HFFc6 (cell line): ENCODE measurements around the gene HOXA9. TPM values are rescaled to one million over a fixed set of nuclear protein-coding genes. Genes with fewer than 3 reads are reported as not detected.

Experiments
- DNase-seq: peaks from one replicate; pipeline ENCODE4 v3.0.0-alpha.2; 2018
- H3K27ac Mint-ChIP-seq: 2 replicates; pipeline ENCODE4 v1.8.0; 2020; ENCODE audit warnings: mild to moderate bottlenecking, mixed read lengths
- H3K27me3 Mint-ChIP-seq: 2 replicates; pipeline ENCODE4 v1.8.0; 2021; ENCODE audit warnings: mild to moderate bottlenecking, moderate library complexity, mixed read lengths; ENCODE audit not compliant: insufficient read depth
- H3K36me3 Mint-ChIP-seq: 2 replicates; pipeline ENCODE4 v1.8.0; 2021; ENCODE audit warnings: low read depth, mixed read lengths
- H3K4me1 Mint-ChIP-seq: 2 replicates; pipeline ENCODE4 v1.8.0; 2020; ENCODE audit warnings: low read depth, mixed read lengths
- H3K4me3 Mint-ChIP-seq: 2 replicates; pipeline ENCODE4 v1.8.0; 2020; ENCODE audit warnings: mild to moderate bottlenecking, moderate library complexity, mixed read lengths
- H3K9me3 Mint-ChIP-seq: 2 replicates; pipeline ENCODE4 v1.8.0; 2020; ENCODE audit warnings: mild to moderate bottlenecking, mixed read lengths
- CTCF ChIP-seq: fragments of 200-600 bp; sonication (generic); IDR thresholded peaks from 2 replicates; pipeline ENCODE4 v1.5.0; 2021; ENCODE audit warnings: antibody characterized with exemption, mild to moderate bottlenecking
- total RNA-seq, 6 experiments: library from RNA; stranded (reverse); fragmentation: NEBNext Ultra II Directional; extraction: Animal tissue kit (Norgen Biotek cat#: 25700); gene quantifications; 2 replicates in 1 of 6; 3 replicates in 5 of 6; pipeline ENCODE4 v1.2.3, GENCODE V29; 2021

The HOXA9 gene
- total RNA-seq, 6 experiments from 2014 or later = 25.2 to 37.0 (median 26.7) TPM

DNA sequence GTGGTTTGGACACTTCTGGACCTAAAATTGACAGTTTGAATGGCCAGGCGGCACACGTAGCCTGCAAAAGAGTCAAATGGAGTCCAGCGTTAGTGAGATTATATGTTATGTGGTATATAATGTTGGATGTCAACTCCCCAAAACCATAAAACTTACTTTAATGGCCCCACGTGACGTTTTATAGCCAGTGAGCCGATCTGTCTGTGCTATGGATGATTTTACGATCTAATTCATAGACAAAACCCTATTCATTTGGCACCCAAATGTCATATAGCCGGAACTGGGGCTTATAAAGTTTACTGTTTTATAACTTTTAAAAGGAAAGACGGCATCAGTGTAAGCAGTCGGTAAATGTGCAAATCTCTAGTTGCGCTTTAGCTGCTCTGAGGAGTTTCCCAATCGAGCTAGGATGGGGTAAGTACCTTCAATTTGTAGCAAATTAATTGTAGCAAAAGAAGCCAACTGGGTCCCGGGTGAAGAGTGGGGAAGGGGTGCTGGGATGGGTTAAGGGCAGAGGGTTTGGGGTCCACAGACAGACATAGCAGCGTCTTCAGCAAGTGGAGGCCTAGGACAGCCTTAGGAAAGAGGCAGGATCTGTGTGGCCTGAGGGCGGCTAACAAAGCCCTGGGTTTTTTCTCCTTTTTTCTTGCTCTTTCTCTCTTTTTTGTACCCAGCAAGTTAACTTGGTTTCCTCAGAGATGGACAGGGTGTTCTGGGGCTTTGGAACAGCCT is 25.0 kb downstream of the HOXA9 start:
- Mint-ChIP-seq H3K4me3 (no peak overlapping the region), H3K36me3 (peaks cover 23% of the 10 kb centered on the region), H3K4me1 (peaks cover 13% of the 10 kb centered on the region), H3K27ac (no peak overlapping the region), H3K9me3 (no peaks in the 10 kb centered on the region), H3K27me3 (peaks cover 3% of the 10 kb centered on the region; the same call in 1 of the 2 replicates)
- no peak for TF ChIP-seq CTCF
- DNase-seq = no peak

GRCh38 chr7:27139334-27140125 is 25.8 kb downstream of the HOXA9 start:
- Mint-ChIP-seq H3K4me1 (peaks cover 20% of the 10 kb centered on the region), H3K27ac (no peak overlapping the region), H3K27me3 (peaks cover 3% of the 10 kb centered on the region; the same call in 1 of the 2 replicates), H3K36me3 (peaks cover 19% of the 10 kb centered on the region), H3K9me3 (no peaks in the 10 kb centered on the region), H3K4me3 (no peak overlapping the region)
- DNase-seq = no peak
- TF ChIP-seq CTCF = no peak

DNA sequence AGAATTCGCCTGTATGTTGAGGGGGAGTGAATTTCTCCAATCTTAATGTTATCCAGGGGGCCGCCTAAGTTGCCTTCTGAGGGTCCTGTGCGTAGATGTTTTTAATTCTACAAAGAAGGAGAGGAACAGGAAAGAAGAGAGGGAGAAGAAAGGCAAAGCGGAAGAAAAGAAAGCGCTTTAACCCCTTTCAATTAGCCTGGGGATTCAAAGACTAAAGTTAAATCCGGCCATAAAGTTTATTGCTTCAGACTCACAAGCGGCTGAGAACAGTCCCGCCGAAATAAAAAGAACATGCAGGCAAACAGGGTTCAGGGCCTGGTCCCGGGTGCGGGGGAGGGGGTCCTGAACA is 26.4 kb downstream of the HOXA9 start:
- Mint-ChIP-seq H3K4me3 (no peak overlapping the region), H3K4me1 (peaks cover 26% of the 10 kb centered on the region), H3K27ac (no peak overlapping the region), H3K36me3 (peaks cover 19% of the 10 kb centered on the region), H3K27me3 (peaks cover 3% of the 10 kb centered on the region; the same call in 1 of the 2 replicates), H3K9me3 (no peaks in the 10 kb centered on the region)
- no peak for TF ChIP-seq CTCF
- DNase-seq = no peak

DNA sequence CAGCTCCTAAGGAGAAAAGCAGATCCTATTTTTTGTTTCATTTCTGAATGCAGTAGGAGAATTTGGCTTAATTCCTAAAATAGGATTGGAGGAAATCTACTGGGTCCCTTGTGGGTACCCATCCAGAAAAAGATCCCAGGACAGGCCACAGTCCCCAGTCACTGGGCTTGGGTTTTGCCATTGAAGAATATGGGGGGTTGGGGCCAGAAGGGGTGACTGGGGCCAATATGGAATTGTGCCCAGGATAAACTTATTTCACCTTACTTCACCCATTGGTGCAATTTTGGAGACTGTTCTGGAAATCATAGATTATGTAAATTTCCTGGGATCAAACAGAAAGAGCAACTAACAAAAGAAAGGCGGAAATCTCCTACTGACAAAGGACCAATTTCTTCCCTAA is 26.9 kb downstream of the HOXA9 start:
- Mint-ChIP-seq H3K27me3 (peaks cover 3% of the 10 kb centered on the region; the same call in 1 of the 2 replicates), H3K36me3 (peaks cover 19% of the 10 kb centered on the region)
- no peak for DNase-seq

More for the DNA sequence above, 26.9 kb downstream of the HOXA9 start:
- Mint-ChIP-seq H3K4me1 (peaks cover 30% of the 10 kb centered on the region), H3K27ac (no peak overlapping the region), H3K4me3 (no peak overlapping the region), H3K9me3 (no peaks in the 10 kb centered on the region)
- no peak for TF ChIP-seq CTCF
